ENCODE data around the gene GGT7. TPM values are rescaled to one million over a fixed set of nuclear protein-coding genes. Genes with fewer than 3 reads are reported as not detected.

Gene GGT7
- total RNA-seq, 1 donor from 2014 or later = 23.7 TPM

GRCh38 chr20:34895465-34895864 lies 22.8 kb upstream of the GGT7 start:
- no peak for DNase-seq (ENCODE audit: low spot score)
- no peak for TF ChIP-seq CTCF (IDR thresholded peaks at IDR 0.05)
- Mint-ChIP-seq H3K27me3 (ENCODE audit: low read depth) (no peaks in the 10 kb centered on the region), H3K27ac (ENCODE audit: unreplicated experiment) (no peak overlapping the region), H3K4me3 (ENCODE audit: unreplicated experiment) (no peak overlapping the region), H3K4me1 (ENCODE audit: low read depth) (peaks cover 16% of the 10 kb centered on the region), H3K9me3 (ENCODE audit: low read depth) (no peaks in the 10 kb centered on the region), H3K36me3 (ENCODE audit: low read depth) (peaks cover 5% of the 10 kb centered on the region)

DNA sequence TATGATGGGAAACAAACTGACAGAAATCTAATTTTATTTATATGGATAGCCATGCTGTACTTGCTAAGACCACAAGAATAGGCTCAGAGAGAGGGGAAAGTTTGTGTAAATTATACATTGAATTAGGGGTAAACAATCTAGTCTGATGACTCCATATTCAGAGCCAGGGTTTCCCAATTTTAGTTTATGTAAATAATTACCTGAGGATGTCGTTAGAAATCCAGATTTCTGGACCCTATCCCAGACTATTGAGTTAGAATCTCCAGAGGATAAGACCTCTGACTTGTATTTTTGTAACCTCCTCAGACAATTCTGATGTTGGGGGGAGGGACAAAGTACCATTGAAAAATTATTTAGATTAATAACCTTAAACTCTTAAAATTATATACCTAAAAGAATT lies 22.1 kb upstream of the GGT7 start:
- H3K4me1 Mint-ChIP-seq (ENCODE audit: low read depth) = peaks cover 12% of the 10 kb centered on the region
- peaks cover 7% of the 10 kb centered on the region for H3K36me3 Mint-ChIP-seq (ENCODE audit: low read depth)
- H3K9me3 Mint-ChIP-seq (ENCODE audit: low read depth) = no peaks in the 10 kb centered on the region
- TF ChIP-seq CTCF (IDR thresholded peaks at IDR 0.05) = no peak
- no peaks in the 10 kb centered on the region for H3K27me3 Mint-ChIP-seq (ENCODE audit: low read depth)
- H3K27ac Mint-ChIP-seq (ENCODE audit: unreplicated experiment) = no peak overlapping the region
- no peak overlapping the region for H3K4me3 Mint-ChIP-seq (ENCODE audit: unreplicated experiment)
- no peak for DNase-seq (ENCODE audit: low spot score)

DNA sequence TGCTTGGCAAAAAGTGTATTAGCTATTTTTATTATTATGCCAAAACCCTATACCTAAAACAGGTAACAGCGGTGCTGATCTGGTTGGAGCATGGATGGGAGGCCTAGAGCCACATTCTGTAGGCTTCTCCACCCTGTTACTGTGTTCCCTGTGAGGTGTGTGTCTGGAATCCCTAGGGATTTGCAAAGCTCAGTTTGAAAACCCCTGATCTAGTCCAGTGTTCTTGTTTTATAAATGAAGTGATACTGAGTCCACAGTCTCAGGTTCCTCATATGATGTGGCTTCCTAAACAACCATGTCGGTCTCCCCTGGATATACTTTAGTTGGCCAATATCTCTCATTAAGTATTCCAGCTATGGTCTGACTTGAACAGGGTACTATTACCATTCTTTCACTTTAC lies 20.0 kb upstream of the GGT7 start:
- DNase-seq (ENCODE audit: low spot score) = no peak
- peaks cover 16% of the 10 kb centered on the region for H3K36me3 Mint-ChIP-seq (ENCODE audit: low read depth)
- no peak overlapping the region for H3K27ac Mint-ChIP-seq (ENCODE audit: unreplicated experiment)
- peaks cover 4% of the 10 kb centered on the region for H3K9me3 Mint-ChIP-seq (ENCODE audit: low read depth)
- TF ChIP-seq CTCF (IDR thresholded peaks at IDR 0.05) = no peak
- no peak overlapping the region for H3K4me3 Mint-ChIP-seq (ENCODE audit: unreplicated experiment)
- no peaks in the 10 kb centered on the region for H3K27me3 Mint-ChIP-seq (ENCODE audit: low read depth)
- H3K4me1 Mint-ChIP-seq (ENCODE audit: low read depth) = peaks cover 15% of the 10 kb centered on the region

GRCh38 chr20:34891166-34892062 lies 18.8 kb upstream of the GGT7 start:
- Mint-ChIP-seq H3K4me1 (ENCODE audit: low read depth) (peaks cover 13% of the 10 kb centered on the region), H3K27me3 (ENCODE audit: low read depth) (no peaks in the 10 kb centered on the region), H3K27ac (ENCODE audit: unreplicated experiment) (no peak overlapping the region), H3K4me3 (ENCODE audit: unreplicated experiment) (no peak overlapping the region), H3K9me3 (ENCODE audit: low read depth) (peaks cover 4% of the 10 kb centered on the region), H3K36me3 (ENCODE audit: low read depth) (peaks cover 16% of the 10 kb centered on the region)
- no peak for DNase-seq (ENCODE audit: low spot score)
- TF ChIP-seq CTCF (IDR thresholded peaks at IDR 0.05) = no peak

GRCh38 chr20:34888468-34888867 lies 15.8 kb upstream of the GGT7 start:
- H3K27me3 Mint-ChIP-seq (ENCODE audit: low read depth) = no peaks in the 10 kb centered on the region
- H3K27ac Mint-ChIP-seq (ENCODE audit: unreplicated experiment) = no peak overlapping the region
- no peak for TF ChIP-seq CTCF (IDR thresholded peaks at IDR 0.05)
- DNase-seq (ENCODE audit: low spot score) = no peak
- no peak overlapping the region for H3K4me3 Mint-ChIP-seq (ENCODE audit: unreplicated experiment)
- H3K36me3 Mint-ChIP-seq (ENCODE audit: low read depth) = peaks cover 23% of the 10 kb centered on the region
- peaks cover 5% of the 10 kb centered on the region for H3K4me1 Mint-ChIP-seq (ENCODE audit: low read depth)
- H3K9me3 Mint-ChIP-seq (ENCODE audit: low read depth) = peaks cover 4% of the 10 kb centered on the region
